Measurements from ENCODE around the gene RHBDF1. TPM values are rescaled to one million over a fixed set of nuclear protein-coding genes. Genes with fewer than 3 reads are reported as not detected.

Gene RHBDF1
- total and polyA plus RNA-seq, 10 of the 15 experiments (the other 5 are each of a cell fraction or from before 2014, with no cell fraction given) = 0.04 to 0.85 (median 0.36) TPM; not detected in 3

- TF ChIP-seq CUX1 (IDR thresholded peaks at IDR 0.05; ENCODE audit: insufficient replicate concordance, low read depth, low read length) = no peak
- TF ChIP-seq MTA2 (IDR thresholded peaks at IDR 0.05; ENCODE audit: low read depth) = peak; percentile 61; the same call in 1 of the 2 replicates
- no peak for TF ChIP-seq MEF2B (IDR thresholded peaks at IDR 0.05; ENCODE audit: partially characterized antibody, poor library complexity, severe bottlenecking)
- TF ChIP-seq YY1 (IDR thresholded peaks at IDR 0.05; ENCODE audit: low read depth, low read length) = 0 out of 2 replicates have a peak, but pooled peaks have one; percentile 3
These were observed 18.2 kb downstream of the RHBDF1 start (continued) for GRCh38 chr16:54237-54581.

GRCh38 chr16:53346-54236 lies 18.8 kb downstream of the RHBDF1 start, which contains the start of the genes POLR3K and SNRNP25:
TSS of gene POLR3K (minus strand) at chr16:53608. CDS start at chr16:53586, 22 bp downstream.
TSS of gene SNRNP25 (plus strand) at chr16:53828. CDS start at chr16:54017, 189 bp downstream.
- intact Hi-C loops (cut with micrococcal nuclease; ENCODE audit: unreplicated experiment) (no loop called here), in situ Hi-C loops (cut with MboI) (no loop called here)
- H3K4me1 ChIP-seq (ENCODE audit: control insufficient read depth, insufficient read depth, low read length) = no peaks in the 10 kb centered on the region
- no peaks in the 10 kb centered on the region for H4K20me1 ChIP-seq (ENCODE audit: control insufficient read depth, insufficient read depth)
- ATAC-seq (peak; percentile 98), FAIRE-seq (peak; percentile 99), DNase-seq (ENCODE audit: low read depth, low spot score) (peak; percentile 84)
- WGBS (ENCODE audit: insufficient coverage, insufficient replicate concordance, low lambda C conversion rate, missing lambda C conversion rate) = 1% methylated on average over 81 of the region's 91 CpGs
- ChIA-PET POLR2A (interaction anchor here (0.7 to 2.3 kb wide), 11 partner anchors 9 to 317 kb away, joined by 3 to 18 read pairs (median 4); partner anchors contain the start of gene MRPL28), RAD21 (ENCODE audit: unreplicated experiment) (interaction anchor here (1.2 to 2.0 kb wide), 7 partner anchors 12 to 44 kb away, joined by 3 to 22 read pairs (median 6); partner anchors contain the start of gene MPG), SMC1A (ENCODE audit: uncharacterized antibody, unreplicated experiment) (interaction anchor here (0.6 to 1.9 kb wide), 6 partner anchors 9 to 296 kb away, joined by 3 to 10 read pairs (median 6); no protein-coding TSS in a partner anchor), CTCF (interaction anchor here (0.8 to 2.1 kb wide), 7 partner anchors 10 to 53 kb away, joined by 3 to 14 read pairs (median 8); no protein-coding TSS in a partner anchor)
- H3K4me3 ChIP-seq = peak within 1 kb of the TSS; percentile 93
- H3K27ac ChIP-seq (ENCODE audit: control insufficient read depth, insufficient read depth) = peak within 1 kb of the TSS; percentile 87
- peaks cover 45% of the 10 kb centered on the region for H3K79me2 ChIP-seq (ENCODE audit: control insufficient read depth, insufficient read depth, low read length)
- H3K9me3 ChIP-seq (replicated peaks; ENCODE audit: control insufficient read depth, insufficient read depth, low read length) = no peaks in the 10 kb centered on the region; the same call in 2 of the 3 replicates
- H3K36me3 ChIP-seq (ENCODE audit: control insufficient read depth in 2 of 2, insufficient read depth in 2 of 2, low read length in 1 of 2) = peaks cover 6 to 11% of the 10 kb centered on the region in 2 experiments
- H3K9ac ChIP-seq (ENCODE audit: control insufficient read depth, insufficient read depth, low read length) = peak within 1 kb of the TSS; percentile 93
- H3K4me2 ChIP-seq (ENCODE audit: control insufficient read depth, insufficient read depth) = peak within 1 kb of the TSS; percentile 75
- no TSS peak for BruUV-seq (replicated peaks)
- no peaks in the 10 kb centered on the region for H3K27me3 ChIP-seq (replicated peaks in 1 of 2; ENCODE audit: control insufficient read depth in 2 of 2, insufficient read depth in 2 of 2, low read length in 1 of 2)
- H2AFZ ChIP-seq (ENCODE audit: control insufficient read depth, low read depth, low read length) = peak within 1 kb of the TSS; percentile 83
- TF ChIP-seq POU2F2 (IDR thresholded peaks at IDR 0.05; ENCODE audit: borderline replicate concordance, low read depth, low read length) (peak; percentile 16; the same call in 1 of the 3 replicates), FOS (IDR thresholded peaks at IDR 0.05; ENCODE audit: borderline replicate concordance, extremely low read depth, insufficient read length) (peak; percentile 78), PAX5 (IDR thresholded peaks at IDR 0.05; ENCODE audit: borderline replicate concordance, low read depth, low read length) (0 out of 2 replicates have a peak, but pooled peaks have one; percentile 20), BACH1 (IDR thresholded peaks at IDR 0.05; ENCODE audit: borderline replicate concordance) (0 out of 2 replicates have a peak, but pooled peaks have one; percentile 7), NFYB (IDR thresholded peaks at IDR 0.05; ENCODE audit: insufficient read depth, low read depth, low read length) (peak; percentile 95), E2F8 (IDR thresholded peaks at IDR 0.05; ENCODE audit: low read depth, partially characterized antibody) (peak; percentile 56), RFX5 (IDR thresholded peaks at IDR 0.05; ENCODE audit: low read depth, low read length) (peak; percentile 84), SREBF2 (IDR thresholded peaks at IDR 0.05; ENCODE audit: low read length) (peak; percentile 34; the same call in 1 of the 2 replicates)
